ENCODE measurements around the gene KCNK17.
A peak's percentile ranks its signal among the peaks of the same experiment; 100 is the strongest.

The KCNK17 gene

DNA sequence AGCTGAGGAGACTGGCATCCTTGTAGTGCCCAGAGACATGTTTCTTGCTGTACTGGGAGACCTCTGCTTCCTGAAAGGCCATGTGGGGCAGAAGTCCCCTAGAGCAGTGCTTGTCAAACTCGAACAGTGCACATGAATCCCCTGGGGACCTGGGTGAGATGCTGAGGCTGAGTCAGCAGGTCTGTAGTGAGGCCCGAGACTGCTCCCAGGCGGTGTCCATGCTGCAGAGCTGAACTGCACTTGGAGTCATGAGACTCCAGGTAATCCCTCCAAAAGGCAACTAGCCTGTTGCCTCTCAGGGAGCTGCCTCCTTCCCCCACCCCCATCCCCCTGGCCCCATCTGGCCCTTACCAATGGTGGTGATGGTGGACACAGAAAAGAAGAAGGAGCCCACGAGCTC lies 3.7 kb downstream of the KCNK17 start:
- Mint-ChIP-seq H3K36me3 (ENCODE audit: low read depth) (no peaks in the 10 kb centered on the region), H3K9me3 (no peaks in the 10 kb centered on the region), H3K4me3 (no peak overlapping the region)

GRCh38 chr6:39309942-39310531 lies 4.2 kb downstream of the KCNK17 start:
- TF ChIP-seq, protein P1, sequence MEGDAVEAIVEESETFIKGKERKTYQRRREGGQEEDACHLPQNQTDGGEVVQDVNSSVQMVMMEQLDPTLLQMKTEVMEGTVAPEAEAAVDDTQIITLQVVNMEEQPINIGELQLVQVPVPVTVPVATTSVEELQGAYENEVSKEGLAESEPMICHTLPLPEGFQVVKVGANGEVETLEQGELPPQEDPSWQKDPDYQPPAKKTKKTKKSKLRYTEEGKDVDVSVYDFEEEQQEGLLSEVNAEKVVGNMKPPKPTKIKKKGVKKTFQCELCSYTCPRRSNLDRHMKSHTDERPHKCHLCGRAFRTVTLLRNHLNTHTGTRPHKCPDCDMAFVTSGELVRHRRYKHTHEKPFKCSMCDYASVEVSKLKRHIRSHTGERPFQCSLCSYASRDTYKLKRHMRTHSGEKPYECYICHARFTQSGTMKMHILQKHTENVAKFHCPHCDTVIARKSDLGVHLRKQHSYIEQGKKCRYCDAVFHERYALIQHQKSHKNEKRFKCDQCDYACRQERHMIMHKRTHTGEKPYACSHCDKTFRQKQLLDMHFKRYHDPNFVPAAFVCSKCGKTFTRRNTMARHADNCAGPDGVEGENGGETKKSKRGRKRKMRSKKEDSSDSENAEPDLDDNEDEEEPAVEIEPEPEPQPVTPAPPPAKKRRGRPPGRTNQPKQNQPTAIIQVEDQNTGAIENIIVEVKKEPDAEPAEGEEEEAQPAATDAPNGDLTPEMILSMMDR (IDR thresholded peaks at IDR 0.05; ENCODE audit: unreplicated experiment in 3 of 3) = peak; percentile 74 to 93 (median 80)
- Mint-ChIP-seq H3K9me3 (no peaks in the 10 kb centered on the region), H3K4me1 (no peaks in the 10 kb centered on the region), H3K27ac (no peak overlapping the region), H3K27me3 (ENCODE audit: low read depth) (peaks cover 87% of the 10 kb centered on the region), H3K4me3 (no peak overlapping the region), H3K36me3 (ENCODE audit: low read depth) (no peaks in the 10 kb centered on the region)

More for the DNA sequence above, 3.7 kb downstream of the KCNK17 start:
- TF ChIP-seq, protein P1 (IDR thresholded peaks at IDR 0.05; ENCODE audit: unreplicated experiment in 3 of 3) = no peak
- H3K4me1 Mint-ChIP-seq = no peaks in the 10 kb centered on the region
- H3K27ac Mint-ChIP-seq = no peak overlapping the region
- H3K27me3 Mint-ChIP-seq (ENCODE audit: low read depth) = peaks cover 92% of the 10 kb centered on the region

DNA sequence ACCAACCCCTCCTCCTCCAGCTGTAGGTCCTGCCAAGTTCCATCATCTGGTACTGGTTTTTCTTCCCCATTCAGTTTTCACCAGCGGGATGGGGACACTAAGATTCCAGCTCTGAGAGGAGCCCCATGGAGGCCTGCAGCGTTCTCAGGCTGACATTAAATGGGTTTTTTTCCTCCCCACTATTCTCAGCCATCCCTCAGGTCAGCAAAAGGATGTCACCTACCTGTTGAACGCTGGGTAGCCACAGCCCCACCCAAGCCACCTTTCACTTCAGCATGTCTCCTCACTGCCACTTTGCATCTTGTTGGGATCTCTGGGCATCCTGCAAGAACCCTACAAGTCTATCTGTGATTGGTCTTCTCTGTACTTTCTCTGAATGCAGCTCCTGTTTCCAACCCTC lies 6.8 kb downstream of the KCNK17 start:
- Mint-ChIP-seq H3K36me3 (ENCODE audit: low read depth) (no peaks in the 10 kb centered on the region), H3K4me1 (no peaks in the 10 kb centered on the region), H3K27ac (no peak overlapping the region), H3K4me3 (no peak overlapping the region), H3K9me3 (no peaks in the 10 kb centered on the region), H3K27me3 (ENCODE audit: low read depth) (peaks cover 68% of the 10 kb centered on the region)
- TF ChIP-seq, protein P1 (IDR thresholded peaks at IDR 0.05; ENCODE audit: unreplicated experiment in 3 of 3) = no peak

GRCh38 chr6:39304951-39305350 lies 9.3 kb downstream of the KCNK17 start:
- no peaks in the 10 kb centered on the region for H3K4me1 Mint-ChIP-seq

DNA sequence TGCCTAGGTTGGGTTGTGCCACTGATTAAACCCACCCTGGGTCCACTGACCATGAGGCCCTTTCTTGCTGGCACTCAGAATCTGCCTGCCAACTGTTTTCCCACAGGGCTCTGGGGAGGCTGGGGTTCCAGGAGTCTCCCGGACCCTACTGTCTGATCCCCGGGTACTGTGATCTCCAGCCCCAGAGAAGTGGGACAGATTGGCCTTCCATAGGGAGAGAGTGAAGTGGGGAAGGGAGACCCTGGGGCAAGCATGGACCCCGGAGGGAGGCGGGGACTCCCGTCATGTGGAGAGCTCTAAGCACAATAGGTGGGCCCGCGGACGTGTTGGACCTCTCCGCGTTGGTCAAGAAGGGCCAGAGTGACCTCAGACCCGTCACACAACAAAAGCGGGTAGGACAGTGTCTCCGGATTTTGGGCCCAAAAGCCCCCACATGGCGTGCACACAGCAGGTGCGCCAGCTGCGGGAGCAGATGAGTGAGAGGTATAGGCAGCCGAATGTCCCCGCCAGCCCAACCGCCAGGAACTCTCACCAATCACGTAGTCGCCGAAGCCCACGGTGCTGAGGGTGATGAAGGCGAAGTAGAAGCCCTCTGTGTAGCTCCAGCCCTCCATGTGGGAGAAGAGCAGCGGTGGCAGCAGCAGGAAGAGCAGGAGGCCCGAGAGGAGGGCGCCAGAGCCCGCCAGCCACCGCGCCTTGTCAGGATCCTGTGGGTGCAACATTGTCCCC lies 10.6 kb downstream of the KCNK17 start:
- no peaks in the 10 kb centered on the region for H3K36me3 Mint-ChIP-seq (ENCODE audit: low read depth)
- TF ChIP-seq, protein P1 (IDR thresholded peaks at IDR 0.05; ENCODE audit: unreplicated experiment in 3 of 3) = peak in 2 of 3 experiments; percentile 15 to 19
- H3K9me3 Mint-ChIP-seq = no peaks in the 10 kb centered on the region
- peaks cover 42% of the 10 kb centered on the region for H3K27me3 Mint-ChIP-seq (ENCODE audit: low read depth)
- H3K4me1 Mint-ChIP-seq = no peaks in the 10 kb centered on the region
- no peak overlapping the region for H3K27ac Mint-ChIP-seq
- H3K4me3 Mint-ChIP-seq = no peak overlapping the region

More at GRCh38 chr6:39304951-39305350, 9.3 kb downstream of the KCNK17 start:
- no peaks in the 10 kb centered on the region for H3K9me3 Mint-ChIP-seq
- H3K36me3 Mint-ChIP-seq (ENCODE audit: low read depth) = no peaks in the 10 kb centered on the region
- peaks cover 51% of the 10 kb centered on the region for H3K27me3 Mint-ChIP-seq (ENCODE audit: low read depth)
- TF ChIP-seq, protein P1 (IDR thresholded peaks at IDR 0.05; ENCODE audit: unreplicated experiment in 3 of 3) = no peak
- H3K27ac Mint-ChIP-seq = no peak overlapping the region
- no peak overlapping the region for H3K4me3 Mint-ChIP-seq

Data from nephron (organoid).